Measurements from ENCODE around the gene SHMT1. TPM values are rescaled to one million over a fixed set of nuclear protein-coding genes. Genes with fewer than 3 reads are reported as not detected.
"Not testable (repeated sequence)": the region's sequence is repeated elsewhere in the genome, so short reads cannot be mapped to it uniquely, and the experiment has no call there.

Gene SHMT1
- total RNA-seq, 2 experiments from 2014 or later = 60.3 to 66.5 TPM

DNA sequence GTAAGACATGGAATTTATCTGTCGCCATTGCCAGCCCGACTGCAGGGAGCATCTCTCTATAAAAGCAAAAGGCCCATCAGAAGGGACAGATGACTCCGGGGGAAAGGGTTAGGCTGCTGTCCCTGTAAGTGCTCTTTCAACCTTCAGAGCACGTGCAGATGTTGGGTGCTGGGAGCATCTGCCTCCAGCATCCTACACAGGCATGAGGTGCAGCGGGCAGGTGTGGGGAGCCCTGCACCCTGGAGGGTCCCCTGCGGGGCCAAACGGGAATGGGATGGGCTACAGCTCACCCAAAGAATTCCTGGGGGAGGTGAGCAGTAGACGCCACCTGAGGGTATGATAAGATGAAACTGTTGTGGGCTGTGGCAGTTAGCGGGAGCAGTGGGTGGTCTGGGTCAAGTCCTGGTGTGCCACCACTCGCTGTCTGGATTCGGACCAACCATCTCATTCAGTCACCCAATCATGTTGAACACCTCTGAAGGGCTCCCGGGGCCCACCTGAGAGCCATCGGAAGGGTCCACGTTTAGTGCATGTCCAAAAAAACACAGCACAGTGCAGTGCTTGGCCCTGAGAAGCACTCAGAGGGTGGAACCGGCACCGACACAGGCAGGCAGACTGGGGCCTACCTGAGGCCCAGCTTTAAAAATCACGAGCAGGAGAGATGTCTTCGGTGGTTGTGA is 44.4 kb downstream of the SHMT1 start:
- ATAC-seq (no peak), DNase-seq (no peak)
- Mint-ChIP-seq H3K4me1 (peaks cover 59% of the 10 kb centered on the region), H3K4me3 (no peak overlapping the region), H3K36me3 (peaks cover 22% of the 10 kb centered on the region), H3K9me3 (ENCODE audit: low read depth) (no peaks in the 10 kb centered on the region), H3K27me3 (no peaks in the 10 kb centered on the region), H3K27ac (no peak overlapping the region)
- CTCF ChIA-PET = interaction anchor here (1.8 kb wide), 1 partner anchor 9 kb away, joined by 8 read pairs; no protein-coding TSS in a partner anchor

DNA sequence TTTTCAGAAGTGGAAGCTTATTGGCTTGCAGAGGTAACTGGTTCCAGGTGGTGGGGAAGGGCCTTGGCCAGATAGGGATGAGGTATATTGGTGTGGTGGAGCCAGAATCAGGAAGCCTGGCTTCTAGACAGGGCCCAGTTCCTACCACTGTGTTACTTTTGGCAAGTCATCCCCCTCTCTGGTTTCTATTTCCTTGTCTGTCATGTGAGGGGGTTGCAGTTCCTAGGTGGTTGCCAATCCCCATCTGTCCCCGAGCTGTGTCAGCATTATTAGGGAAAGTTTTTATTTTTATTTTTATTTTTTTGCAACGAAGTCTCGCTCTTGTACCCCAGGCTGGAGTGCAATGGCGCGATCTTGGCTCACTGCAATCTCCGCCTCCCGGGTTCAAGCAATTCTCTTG is 45.2 kb downstream of the SHMT1 start:
- Mint-ChIP-seq H3K9me3 (ENCODE audit: low read depth) (no peaks in the 10 kb centered on the region), H3K27ac (no peak overlapping the region), H3K4me1 (peaks cover 67% of the 10 kb centered on the region), H3K4me3 (peak overlapping the region; percentile 46), H3K27me3 (no peaks in the 10 kb centered on the region), H3K36me3 (peaks cover 26% of the 10 kb centered on the region)
- CTCF ChIA-PET = no interaction called here
- DNase-seq (no peak), ATAC-seq (no peak)

DNA sequence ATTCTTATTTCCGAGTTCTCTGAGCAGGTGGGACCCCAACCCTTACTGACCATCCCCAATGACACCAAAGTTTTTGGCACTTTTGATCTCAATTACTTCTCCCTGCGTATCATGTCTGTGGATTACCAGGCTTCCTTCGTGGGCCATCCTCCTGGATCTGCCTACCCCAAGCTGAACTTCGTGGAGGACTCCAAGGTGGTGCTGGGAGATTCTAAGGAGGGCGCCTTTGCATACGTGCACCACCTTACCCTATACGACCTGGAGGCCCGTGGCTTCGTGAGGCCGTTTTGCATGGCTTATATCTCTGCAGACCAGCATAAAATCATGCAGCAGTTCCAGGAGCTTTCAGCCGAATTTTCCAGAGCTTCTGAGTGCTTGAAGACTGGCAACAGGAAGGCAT is 47.4 kb downstream of the SHMT1 start:
- peaks cover 34% of the 10 kb centered on the region for H3K36me3 Mint-ChIP-seq
- DNase-seq (no peak), ATAC-seq (no peak)
- H3K27me3 Mint-ChIP-seq = no peaks in the 10 kb centered on the region
- H3K27ac Mint-ChIP-seq = peak overlapping the region; percentile 99
- H3K4me3 Mint-ChIP-seq = peak overlapping the region; percentile 88
- H3K9me3 Mint-ChIP-seq (ENCODE audit: low read depth) = no peaks in the 10 kb centered on the region
- CTCF ChIA-PET = interaction anchor here (0.6 to 2.3 kb wide), 2 partner anchors 16 to 98 kb away, joined by 4 to 7 read pairs; no protein-coding TSS in a partner anchor
- H3K4me1 Mint-ChIP-seq = peaks cover 76% of the 10 kb centered on the region

DNA sequence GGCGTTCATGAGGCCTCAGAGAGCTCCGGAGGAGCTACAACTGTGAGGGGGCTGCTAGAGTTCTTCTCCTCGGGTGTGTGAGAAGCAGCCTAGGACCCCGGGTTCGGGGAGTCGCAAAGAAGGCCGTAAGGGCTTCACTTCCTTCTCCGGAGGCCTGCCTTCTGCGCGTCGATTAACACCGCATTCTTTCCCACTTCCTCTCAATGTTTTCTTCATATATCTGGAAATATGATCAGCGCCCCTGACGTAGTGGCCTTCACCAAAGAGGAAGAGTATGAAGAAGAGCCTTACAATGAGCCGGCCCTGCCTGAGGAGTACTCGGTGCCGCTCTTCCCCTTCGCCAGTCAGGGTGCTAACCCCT is 47.8 kb downstream of the SHMT1 start:
- peak; percentile 5 for ATAC-seq
- peaks cover 36% of the 10 kb centered on the region for H3K36me3 Mint-ChIP-seq
- H3K27me3 Mint-ChIP-seq = no peaks in the 10 kb centered on the region

DNA sequence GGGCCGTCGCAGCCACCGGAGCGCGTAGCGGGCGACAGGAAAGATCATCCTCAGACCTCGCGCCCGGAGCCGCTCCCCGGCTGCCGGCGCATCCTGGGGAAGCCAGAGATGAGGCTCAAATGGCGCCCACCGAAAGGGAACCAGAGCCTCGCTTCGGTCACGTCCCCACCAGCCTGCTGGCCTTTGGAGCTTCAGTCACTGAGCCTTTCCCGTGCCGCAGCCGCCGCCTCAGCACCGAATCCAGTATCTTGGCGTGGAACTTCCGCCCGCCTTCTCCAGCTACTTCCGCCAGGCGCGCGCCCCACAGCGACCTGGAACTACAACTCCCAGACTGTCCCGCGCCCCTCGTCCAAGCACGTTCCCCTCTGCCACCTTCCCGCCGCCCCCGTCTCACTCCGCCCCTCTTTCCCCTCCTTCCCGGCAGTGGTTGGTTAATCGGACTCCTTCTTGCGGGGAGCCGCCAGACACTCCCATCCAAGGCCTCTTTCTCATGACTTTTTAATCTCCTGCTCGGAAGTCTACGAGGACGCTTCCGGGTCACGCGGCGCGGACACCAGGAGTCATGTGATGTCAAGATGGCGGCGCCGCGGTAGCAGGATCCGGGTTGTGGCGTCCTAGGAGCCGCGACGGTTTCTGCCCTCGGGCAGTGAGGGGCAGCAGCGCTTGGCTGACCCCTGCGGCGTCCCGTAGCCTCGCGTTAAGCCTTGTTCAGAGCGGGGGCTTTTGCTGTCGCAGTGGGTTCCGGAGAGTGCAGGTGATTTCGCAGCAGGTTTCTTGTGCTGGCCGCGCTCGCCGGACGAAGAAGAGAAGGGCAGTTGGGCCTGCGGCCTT is 48.4 kb downstream of the SHMT1 start, which contains the start of the genes SMCR8 and TOP3A:
SMCR8 (plus strand) TSS at position 563 of the 831 bp plus-strand sequence. CDS start 497 bp downstream, outside the sequence.
TOP3A (minus strand) TSS at position 264 of the 831 bp plus-strand sequence; CDS start at position 48, 216 bp downstream.
- Mint-ChIP-seq H3K27me3 (no peaks in the 10 kb centered on the region), H3K27ac (peak within 1 kb of the TSS; percentile 99), H3K4me3 (peak within 1 kb of the TSS; percentile 88), H3K9me3 (ENCODE audit: low read depth) (no peaks in the 10 kb centered on the region), H3K4me1 (peaks cover 74% of the 10 kb centered on the region), H3K36me3 (peaks cover 40% of the 10 kb centered on the region)
- CTCF ChIA-PET = interaction anchor here (0.6 to 2.3 kb wide), 2 partner anchors 17 to 40 kb away, joined by 4 to 7 read pairs; no protein-coding TSS in a partner anchor
- ATAC-seq = peak; percentile 92
- DNase-seq = peak; percentile 99

More for the DNA sequence above, 47.8 kb downstream of the SHMT1 start:
- CTCF ChIA-PET = interaction anchor here (2.3 kb wide), 1 partner anchor 17 kb away, joined by 7 read pairs; no protein-coding TSS in a partner anchor
- Mint-ChIP-seq H3K27ac (peak overlapping the region; percentile 99), H3K4me3 (peak overlapping the region; percentile 88), H3K4me1 (peaks cover 75% of the 10 kb centered on the region), H3K9me3 (ENCODE audit: low read depth) (no peaks in the 10 kb centered on the region)
- DNase-seq = no peak

DNA sequence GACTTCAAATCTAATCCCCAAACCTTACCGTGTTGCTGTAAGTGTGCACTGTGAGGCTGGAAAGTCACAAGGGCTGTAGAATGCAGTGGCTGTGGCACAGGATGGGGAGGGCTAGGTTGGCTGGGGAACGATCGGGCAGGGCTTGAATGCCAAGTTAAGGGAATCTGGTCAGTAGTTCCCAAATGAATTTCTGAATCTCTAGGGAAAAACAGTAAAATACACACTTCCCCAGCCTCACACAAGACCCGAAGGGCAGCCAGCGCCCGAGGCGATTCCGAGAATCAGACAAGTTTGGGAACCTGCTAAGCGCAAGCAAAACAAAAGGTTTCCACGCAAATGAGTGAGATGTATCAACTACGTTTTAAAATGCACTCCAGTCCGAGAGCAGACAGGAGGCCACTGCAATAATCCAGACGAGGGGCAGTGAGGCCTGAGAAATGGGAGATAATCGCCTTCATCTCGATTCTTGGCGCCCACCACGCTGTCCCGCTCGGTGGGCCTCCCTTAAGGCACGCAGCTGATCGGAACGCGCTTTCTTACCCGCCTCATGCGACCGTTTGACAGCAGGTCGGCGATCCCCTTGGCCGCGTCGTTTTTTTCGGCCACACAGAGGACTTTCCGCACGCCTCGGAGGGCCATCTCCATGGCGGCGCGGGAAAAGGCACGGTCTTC is 49.2 kb downstream of the SHMT1 start:
- CTCF ChIA-PET = interaction anchor here (0.6 to 2.3 kb wide), 2 partner anchors 18 to 41 kb away, joined by 4 to 7 read pairs; no protein-coding TSS in a partner anchor

DNA sequence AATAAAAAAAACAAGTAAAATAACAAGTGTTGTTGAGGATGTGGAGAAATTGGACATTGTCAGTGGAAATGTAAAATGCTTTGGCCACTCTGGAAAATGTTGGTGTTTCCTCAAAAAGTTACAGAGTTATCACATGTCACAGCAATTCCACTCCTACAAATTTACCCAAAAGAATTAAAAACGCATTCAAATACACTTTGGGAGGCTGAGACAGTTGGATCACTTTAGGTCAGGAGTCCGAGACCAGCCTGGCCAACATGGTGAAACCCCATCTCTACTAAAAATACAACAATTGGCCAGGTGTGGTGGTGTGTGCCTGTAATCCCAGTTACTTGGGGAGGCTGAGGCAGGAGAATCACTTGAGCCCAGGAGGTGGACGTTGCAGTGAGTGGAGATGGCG is 54.1 kb downstream of the SHMT1 start:
- DNase-seq (no peak), ATAC-seq (no peak)
- CTCF ChIA-PET = no interaction called here
- no peak overlapping the region for H3K27ac Mint-ChIP-seq
- no peaks in the 10 kb centered on the region for H3K27me3 Mint-ChIP-seq
- peaks cover 50% of the 10 kb centered on the region for H3K36me3 Mint-ChIP-seq
- peaks cover 33% of the 10 kb centered on the region for H3K4me1 Mint-ChIP-seq
- no peak overlapping the region for H3K4me3 Mint-ChIP-seq
- no peaks in the 10 kb centered on the region for H3K9me3 Mint-ChIP-seq (ENCODE audit: low read depth)

More for the DNA sequence above, 49.2 kb downstream of the SHMT1 start:
- no peaks in the 10 kb centered on the region for H3K9me3 Mint-ChIP-seq (ENCODE audit: low read depth)
- H3K36me3 Mint-ChIP-seq = peaks cover 44% of the 10 kb centered on the region
- ATAC-seq = peak; percentile 11
- no peak for DNase-seq
- H3K4me1 Mint-ChIP-seq = peaks cover 68% of the 10 kb centered on the region
- H3K4me3 Mint-ChIP-seq = peak overlapping the region; percentile 88
- H3K27me3 Mint-ChIP-seq = no peaks in the 10 kb centered on the region
- peak overlapping the region; percentile 99 for H3K27ac Mint-ChIP-seq

DNA sequence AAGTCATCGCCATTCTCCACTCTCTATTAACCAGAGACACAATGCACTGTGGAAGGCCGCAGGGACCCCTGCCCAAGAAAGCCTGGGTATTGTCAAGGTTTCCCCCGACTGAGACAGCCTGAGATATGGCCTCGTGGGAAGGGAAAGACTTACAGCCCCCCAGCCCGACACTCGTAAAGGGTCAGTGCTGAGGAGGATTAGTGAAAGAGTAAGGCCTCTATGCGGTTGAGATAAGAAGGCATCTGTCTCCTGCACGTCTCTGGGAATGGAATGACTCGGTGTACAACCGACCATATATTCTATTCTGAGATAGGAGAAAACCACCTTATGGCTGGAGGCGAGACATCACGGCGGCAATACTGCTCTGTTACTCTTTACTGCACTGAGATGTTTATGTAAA is 60.1 kb downstream of the SHMT1 start:
- H3K9me3 Mint-ChIP-seq (ENCODE audit: low read depth); DNase-seq; ATAC-seq; CTCF ChIA-PET; H3K27me3 Mint-ChIP-seq; H3K4me3 Mint-ChIP-seq; H3K27ac Mint-ChIP-seq; H3K4me1 Mint-ChIP-seq: not testable (repeated sequence)
- H3K36me3 Mint-ChIP-seq = peaks cover 48% of the 10 kb centered on the region

DNA sequence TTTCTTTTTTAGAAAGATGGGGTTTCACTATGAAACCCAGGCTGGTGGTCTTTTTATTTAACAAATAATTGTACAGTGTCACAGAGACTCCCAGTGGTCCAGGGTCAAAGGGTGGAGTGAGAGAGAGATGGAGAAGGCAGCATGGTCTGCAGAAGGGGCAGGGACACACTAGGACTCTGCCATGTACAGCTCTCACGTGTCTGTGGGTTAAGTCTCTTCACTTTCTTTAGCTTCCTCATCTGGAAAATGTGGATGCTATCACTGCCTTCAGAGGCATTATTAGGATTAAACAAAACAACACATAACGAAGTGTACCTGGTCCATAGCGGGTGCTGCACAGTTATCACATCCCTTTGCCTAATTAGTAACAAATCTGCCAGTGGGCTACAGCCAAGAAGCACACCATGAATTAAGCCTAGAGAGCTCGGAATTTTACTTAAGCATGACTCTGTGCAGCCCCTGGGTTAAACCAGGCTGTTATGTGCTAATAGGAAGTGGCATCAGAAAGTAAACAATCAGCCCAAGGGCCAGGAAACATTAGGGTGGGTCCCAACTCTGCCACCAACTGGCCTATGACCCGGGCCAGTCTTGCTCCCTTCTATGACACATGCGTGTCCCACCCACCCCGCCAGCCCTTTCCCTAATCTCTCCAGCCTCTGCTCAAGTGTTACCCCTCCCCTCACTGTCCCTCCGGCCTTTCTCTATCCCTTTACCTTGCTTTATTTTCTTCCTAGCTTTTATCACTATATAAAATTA is 62.4 kb downstream of the SHMT1 start:
- no peaks in the 10 kb centered on the region for H3K27me3 Mint-ChIP-seq
- DNase-seq (no peak), ATAC-seq (no peak)
- no peak overlapping the region for H3K27ac Mint-ChIP-seq
- peaks cover 48% of the 10 kb centered on the region for H3K36me3 Mint-ChIP-seq
- CTCF ChIA-PET = no interaction called here
- no peaks in the 10 kb centered on the region for H3K9me3 Mint-ChIP-seq (ENCODE audit: low read depth)
- no peak overlapping the region for H3K4me3 Mint-ChIP-seq
- H3K4me1 Mint-ChIP-seq = no peaks in the 10 kb centered on the region

DNA sequence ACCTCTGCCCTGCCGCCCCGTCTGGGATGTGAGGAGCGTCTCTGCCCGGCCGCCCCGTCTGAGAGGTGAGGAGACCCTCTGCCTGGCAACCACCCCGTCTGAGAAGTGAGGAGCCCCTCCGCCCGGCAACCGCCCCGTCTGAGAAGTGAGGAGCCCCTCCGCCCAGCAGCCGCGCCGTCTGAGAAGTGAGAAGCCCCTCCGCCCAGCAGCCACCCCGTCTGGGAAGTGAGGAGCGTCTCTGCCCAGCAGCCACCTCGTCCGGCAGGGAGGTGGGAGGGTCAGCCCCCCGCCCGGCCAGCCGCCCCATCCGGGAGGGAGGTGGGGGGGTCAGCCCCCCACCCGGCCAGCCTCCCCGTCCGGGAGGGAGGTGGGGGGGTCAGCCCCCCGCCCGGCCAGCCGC is 65.3 kb downstream of the SHMT1 start:
- H3K27ac Mint-ChIP-seq; ATAC-seq; CTCF ChIA-PET; H3K4me1 Mint-ChIP-seq; DNase-seq; H3K4me3 Mint-ChIP-seq; H3K9me3 Mint-ChIP-seq (ENCODE audit: low read depth); H3K27me3 Mint-ChIP-seq: not testable (repeated sequence)
- peaks cover 39% of the 10 kb centered on the region for H3K36me3 Mint-ChIP-seq

DNA sequence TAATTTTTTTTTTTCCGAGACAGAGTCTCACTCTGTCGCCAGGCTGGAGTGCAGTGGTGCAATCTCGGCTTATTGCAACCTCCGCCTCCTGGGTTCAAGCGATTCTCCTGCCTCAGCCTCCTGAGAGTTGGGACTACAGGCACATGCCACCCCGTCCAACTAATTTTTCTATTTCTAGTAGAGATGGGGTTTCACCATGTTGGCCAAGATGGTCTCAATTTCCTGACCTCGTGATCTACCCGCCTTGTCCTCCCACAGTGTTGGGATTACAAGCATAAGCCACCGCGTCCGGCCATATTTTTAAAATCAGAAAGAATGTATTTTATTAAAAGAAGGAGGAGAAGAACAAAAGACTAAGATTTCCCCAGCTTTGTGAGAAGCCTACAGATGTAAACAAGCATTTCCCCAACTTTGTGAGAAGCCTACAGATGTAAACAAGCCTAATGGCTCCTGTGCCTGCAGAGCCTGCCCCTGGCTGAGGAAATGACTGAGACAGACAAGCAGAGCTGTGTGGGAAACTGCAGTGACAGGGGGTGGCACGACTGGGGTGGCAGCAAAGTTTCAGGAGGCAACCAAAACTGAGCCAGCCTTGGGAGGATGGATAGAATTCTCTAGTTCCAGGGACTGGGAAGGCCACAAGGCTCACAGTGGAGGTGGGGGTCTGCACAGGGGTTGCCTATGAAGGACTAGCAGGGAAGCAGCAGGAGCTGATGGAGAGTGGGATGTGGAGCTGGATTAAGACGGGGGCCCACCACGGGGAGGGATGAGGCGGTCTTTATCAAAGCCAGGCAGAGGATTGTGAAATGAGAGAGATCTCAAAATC is 71.4 kb downstream of the SHMT1 start:
- no peaks in the 10 kb centered on the region for H3K4me1 Mint-ChIP-seq
- ATAC-seq (no peak), DNase-seq (no peak)
- H3K27me3 Mint-ChIP-seq = no peaks in the 10 kb centered on the region
- no peaks in the 10 kb centered on the region for H3K9me3 Mint-ChIP-seq (ENCODE audit: low read depth)
- no peak overlapping the region for H3K4me3 Mint-ChIP-seq
- peak overlapping the region; percentile 10 for H3K27ac Mint-ChIP-seq
- CTCF ChIA-PET = interaction anchor here (0.5 kb wide), 1 partner anchor 63 kb away, joined by 3 read pairs; no protein-coding TSS in a partner anchor
- peaks cover 54% of the 10 kb centered on the region for H3K36me3 Mint-ChIP-seq

DNA sequence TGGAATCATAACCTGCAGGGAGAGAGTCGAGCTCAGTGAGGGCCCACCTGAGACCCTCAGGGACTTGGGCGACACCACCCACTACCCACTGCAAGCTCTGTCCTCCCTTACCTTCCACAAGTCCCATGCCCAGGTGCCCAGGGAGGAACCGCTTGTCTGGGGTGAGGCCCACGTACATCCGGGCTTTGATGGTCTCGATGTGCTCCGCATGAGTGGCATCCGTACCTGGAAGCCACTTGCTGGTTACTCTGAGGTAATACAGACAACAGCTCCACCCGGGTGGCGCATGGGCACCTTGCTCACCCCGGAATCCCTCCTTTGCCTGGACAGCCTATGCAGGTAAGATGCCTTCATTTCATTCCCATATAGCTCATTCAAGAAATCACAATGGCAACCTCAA is 78.1 kb downstream of the SHMT1 start:
- Mint-ChIP-seq H3K4me3 (no peak overlapping the region), H3K4me1 (no peaks in the 10 kb centered on the region), H3K36me3 (peaks cover 66% of the 10 kb centered on the region), H3K27me3 (no peaks in the 10 kb centered on the region), H3K27ac (no peak overlapping the region), H3K9me3 (ENCODE audit: low read depth) (no peaks in the 10 kb centered on the region)
- ATAC-seq (no peak), DNase-seq (no peak)
- CTCF ChIA-PET = interaction anchor here (1.2 kb wide), 1 partner anchor 68 kb away, joined by 3 read pairs; no protein-coding TSS in a partner anchor

Data from activated CD8-positive, alpha-beta memory T cell treated with anti-CD3 and anti-CD28 coated beads, Interleukin-2, amount 10 ng/mL, durations not matched to agents 7 days and 5 days (primary cell).